Hypothalamus (tissue), 51 donors: ENCODE results near the gene PINLYP.
A peak's percentile ranks its signal among the peaks of the same experiment; 100 is the strongest.
"Not testable (repeated sequence)": the region's sequence is repeated elsewhere in the genome, so short reads cannot be mapped to it uniquely, and the experiment has no call there.

ENCODE experiments used
- DNase-seq, 51 donors: peaks; one replicate each; lab custom pipeline; 2025; lab: John Stamatoyannopoulos, UW

Gene PINLYP

DNA sequence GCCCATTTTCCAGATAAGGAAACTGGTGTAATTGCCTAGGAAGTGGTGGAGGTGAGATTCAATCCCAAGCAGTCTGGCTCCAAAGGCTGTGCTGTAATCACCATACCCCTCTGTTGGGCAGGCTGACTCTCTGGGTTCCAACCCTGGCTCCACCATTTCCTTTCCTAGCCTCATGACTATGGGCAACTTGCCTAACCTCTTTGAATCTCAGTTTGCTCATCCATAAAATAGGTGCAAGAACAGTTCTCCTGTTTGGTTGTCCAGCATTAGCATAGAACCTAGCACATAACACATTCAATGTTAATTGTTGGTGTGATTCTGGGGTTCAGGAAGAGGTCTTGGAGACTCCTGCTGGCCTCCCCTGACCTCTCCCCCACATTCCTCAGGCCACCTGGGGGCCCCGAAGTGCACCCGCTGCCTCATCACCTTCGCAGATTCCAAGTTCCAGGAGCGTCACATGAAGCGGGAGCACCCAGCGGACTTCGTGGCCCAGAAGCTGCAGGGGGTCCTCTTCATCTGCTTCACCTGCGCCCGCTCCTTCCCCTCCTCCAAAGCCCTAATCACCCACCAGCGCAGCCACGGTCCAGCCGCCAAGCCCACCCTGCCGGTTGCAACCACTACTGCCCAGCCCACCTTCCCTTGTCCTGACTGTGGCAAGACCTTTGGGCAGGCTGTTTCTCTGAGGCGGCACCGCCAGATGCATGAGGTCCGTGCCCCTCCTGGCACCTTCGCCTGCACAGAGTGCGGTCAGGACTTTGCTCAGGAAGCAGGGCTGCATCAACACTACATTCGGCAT lies 23.0 kb downstream of the PINLYP start:
- no peak for DNase-seq

DNA sequence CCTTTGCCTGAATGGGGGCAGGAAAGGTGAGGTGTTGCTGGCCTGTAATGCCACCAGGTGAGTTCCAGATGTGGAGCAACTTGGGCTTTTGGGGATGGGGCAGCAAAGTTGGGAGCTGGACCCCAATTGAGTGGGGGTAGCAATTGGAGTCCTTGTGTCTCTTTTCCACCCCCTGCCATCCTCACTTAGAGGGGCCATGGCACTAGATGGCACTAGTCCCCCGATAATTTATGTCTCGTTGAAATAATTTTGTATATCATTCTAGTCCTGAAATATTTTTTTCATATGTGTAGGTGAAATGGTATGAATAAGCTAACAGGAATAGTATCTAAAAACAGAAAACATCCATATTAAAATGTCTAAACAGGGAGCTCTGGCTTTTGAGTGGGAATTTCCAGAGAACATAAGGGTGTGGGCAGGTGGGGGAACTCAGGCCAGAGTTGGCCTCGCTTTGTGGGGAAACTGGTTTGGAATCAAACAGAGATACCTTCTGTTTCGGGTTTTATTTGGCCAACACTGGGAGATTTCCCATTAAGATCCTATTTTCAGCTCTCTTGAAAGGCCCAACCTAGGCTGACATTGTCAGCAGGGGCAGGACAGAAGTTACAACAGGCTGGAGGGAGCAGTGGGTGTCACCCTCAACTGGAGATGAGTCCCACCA lies 24.2 kb downstream of the PINLYP start:
- no peak for DNase-seq

DNA sequence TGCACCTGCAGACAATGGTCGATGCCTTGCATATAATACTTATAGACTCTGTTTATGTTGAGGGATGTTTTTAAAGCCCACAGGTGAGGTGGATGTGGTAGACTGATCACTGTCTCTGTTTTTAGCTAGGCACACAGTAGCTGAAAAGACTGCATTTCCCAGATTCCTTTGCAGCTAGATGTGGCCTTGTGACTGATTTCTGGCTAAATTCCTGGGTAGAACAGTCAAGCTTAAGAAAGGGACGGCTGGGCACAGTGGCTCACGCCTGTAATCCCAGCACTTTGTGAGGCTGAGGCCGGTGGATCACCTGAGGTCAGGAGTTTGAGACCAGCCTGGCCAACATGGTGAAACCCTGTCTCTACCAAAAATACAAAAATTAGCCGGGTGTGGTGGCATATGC lies 24.7 kb downstream of the PINLYP start:
- not testable (repeated sequence) for DNase-seq

DNA sequence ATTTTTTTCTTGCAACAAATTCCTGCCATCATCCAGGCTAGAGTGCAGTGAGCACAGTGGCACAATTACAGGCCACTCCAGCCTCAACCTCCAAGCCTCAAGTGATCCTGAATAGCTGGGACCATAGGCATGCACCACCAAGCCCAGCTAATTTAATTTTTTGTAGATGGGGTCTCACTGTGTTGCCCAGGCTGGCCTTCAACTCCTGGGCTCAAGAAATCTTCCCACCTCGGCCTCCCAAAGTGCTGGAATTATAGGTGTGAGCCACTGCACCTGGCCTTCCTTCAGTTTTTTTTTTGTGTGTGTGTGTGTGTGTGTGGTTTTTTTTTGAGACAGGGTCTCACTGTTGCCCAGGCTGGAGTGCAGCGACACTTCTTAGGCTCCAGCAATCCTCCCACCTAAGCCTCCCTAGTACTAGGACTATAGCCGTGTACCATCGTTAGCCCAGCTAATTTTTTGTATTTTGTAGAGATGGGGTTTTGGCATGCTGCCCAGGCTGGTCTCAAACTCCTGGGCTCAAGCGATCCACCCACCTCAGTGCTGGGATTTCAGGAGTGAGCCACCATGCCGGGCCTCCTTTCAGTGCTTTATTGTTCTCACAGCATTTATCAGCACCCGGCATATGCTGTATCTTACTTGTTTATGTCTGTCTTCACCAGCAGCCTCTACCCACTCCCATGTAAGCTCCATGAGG lies 30.4 kb downstream of the PINLYP start:
- peak in 1 of 51 donors; percentile 24 for DNase-seq

DNA sequence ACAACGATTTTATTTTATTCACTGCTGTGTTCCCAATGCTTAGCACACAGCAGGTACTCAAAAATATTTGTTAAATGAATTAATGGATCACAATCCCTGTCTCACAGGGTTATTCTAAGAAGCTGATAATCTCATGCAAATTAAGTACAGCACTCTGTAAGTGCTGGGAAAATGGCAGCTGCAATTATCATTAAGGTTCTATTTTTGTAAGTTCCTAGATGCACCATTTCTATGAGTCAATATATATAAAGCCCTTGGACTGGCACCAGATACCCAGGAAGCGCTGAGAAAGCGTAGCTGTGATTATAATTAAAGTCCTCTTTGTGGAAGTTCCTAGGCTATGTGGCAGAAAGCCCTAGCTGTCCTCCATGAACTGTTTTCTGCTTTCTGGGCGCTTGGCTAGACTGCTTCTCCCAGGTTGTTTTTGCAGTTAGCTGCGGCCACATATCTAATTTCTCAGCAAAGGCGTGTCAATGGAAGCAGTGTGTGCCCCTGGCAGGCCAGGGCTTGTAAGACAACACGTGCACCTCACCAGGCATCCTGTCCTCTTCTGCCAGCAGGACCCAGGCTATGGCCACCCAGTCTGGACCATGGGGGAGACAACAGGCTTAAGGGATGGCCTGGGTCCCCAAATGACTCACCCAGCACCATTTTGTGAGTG lies 31.1 kb downstream of the PINLYP start:
- DNase-seq: peak in 3 of 51 donors; percentile 1 to 12 (median 7)

DNA sequence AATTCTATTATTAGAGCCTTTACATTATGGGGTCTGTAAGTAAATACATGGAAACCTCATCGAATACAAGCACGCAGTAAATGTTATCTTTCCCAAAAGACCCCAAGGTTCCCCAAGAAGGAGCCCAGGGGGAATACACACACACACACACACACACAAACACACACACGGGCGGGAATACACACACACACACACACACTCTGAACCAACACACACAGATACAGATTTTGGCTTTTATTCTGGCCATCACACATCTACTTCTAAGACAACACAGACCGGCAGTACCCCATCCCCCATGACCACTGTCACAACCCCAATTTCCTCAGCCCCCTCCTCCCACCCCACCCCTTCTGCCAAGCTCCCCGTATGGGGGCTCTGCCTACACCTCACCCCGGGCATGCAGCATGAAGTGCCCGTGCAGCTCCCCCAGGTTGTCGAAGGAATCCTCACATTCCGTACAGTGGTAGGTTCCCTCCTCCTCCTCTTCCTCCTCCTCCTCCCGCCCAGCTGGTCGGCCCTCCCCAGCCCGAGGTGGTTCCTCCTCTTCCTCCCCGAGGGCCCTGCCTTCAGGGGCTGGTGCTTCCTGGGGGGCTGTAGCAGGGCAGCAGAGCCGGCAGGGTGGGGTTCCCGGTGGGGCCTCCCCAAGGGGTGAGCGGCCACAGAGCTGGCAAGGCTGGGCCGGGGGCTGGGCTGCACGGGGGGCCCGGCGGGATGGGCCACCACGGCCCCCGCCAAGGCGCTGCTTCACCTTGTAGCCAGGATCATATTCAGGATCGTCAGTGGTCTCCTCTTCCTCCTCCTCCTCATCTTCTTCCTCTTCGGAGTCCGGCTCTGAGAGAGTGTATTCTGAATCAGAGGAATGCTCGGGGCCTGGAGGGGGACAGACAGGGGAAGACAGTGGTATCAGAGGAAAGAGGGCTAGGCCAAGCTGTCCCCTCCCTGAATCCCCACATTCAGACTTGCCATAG lies 31.9 kb downstream of the PINLYP start:
- no peak for DNase-seq

DNA sequence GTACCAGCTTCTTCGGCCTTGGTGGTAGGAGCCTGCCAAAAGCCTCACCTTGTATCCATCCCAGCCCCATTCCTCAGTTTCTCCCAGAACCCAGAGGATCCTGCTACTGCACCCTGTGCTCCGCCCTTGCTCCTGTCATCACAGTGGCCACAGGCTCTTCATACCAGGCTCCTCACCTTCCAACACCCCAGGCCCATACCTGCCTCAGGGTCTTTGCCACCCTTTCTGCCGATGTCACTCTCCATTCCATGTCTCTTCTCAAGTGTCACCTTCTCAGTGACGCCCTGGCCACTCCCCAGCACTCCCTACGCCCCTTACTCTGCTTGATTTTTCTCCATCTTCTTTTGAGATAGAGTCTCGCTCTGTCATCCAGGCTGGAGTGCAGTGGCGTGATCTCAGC lies 34.3 kb downstream of the PINLYP start:
- DNase-seq: no peak

DNA sequence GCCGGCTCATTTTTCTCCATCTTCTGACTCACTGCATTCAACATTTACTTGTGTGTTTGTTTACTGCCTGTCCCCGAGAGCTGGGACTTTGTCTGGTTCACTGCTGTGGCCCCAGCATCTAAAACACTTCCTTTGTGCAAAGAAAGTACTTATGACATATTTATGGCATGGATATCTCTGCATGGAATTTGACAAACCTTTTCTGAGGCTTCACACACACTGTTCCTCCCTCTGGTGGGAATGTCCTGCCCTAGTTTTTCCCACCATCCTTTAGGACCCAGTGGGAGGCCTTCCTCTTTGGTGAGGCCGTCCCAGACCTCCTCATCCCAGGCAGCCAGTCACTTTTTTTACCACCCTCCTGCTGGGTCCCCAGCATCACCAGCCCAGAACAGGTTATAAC lies 34.9 kb downstream of the PINLYP start:
- no peak for DNase-seq

DNA sequence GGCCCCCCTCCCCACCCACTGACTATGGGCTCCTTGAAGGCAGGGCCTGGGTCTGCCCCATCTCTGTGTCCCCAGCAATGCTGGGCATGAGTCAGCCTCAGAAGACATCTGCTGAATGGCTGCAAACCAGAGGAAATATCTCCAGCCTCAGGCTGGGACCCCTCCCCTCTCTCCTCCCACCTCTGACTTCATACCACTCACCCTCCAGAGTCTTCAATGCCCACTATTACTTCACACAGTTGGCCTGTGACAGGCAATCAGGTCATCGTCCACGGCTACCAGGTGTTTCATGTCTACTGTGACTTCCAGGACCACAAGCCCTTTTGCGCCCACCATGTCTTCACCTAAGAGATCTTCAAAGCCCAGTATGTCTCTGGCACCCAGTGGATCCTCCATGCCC lies 36.2 kb downstream of the PINLYP start, which contains the start of gene SRRM5:
Gene SRRM5, plus strand, starts transcription at position 301 of the 400 bp plus-strand sequence. Its CDS starts 34 bp downstream, at position 335.
- DNase-seq: no peak

DNA sequence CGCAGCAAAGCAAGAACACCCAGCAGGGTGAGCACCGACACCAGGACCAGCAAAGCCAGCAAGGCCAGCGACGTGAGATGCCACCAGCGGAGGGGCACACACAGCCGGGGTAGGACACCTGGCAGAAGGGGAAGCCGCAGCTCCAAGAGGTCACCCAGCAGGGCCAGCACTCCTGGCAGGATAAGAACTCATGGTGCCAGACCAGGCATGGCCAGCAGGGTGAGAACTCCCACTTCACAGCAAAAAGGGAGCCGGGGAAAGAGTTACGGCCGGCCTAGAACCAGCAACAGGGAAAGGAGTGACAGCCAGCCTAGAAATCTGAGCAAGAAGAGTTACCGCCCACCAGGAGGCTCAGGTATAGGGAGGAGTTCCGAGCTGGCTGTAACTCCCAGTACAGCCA lies 36.8 kb downstream of the PINLYP start:
- no peak for DNase-seq

DNA sequence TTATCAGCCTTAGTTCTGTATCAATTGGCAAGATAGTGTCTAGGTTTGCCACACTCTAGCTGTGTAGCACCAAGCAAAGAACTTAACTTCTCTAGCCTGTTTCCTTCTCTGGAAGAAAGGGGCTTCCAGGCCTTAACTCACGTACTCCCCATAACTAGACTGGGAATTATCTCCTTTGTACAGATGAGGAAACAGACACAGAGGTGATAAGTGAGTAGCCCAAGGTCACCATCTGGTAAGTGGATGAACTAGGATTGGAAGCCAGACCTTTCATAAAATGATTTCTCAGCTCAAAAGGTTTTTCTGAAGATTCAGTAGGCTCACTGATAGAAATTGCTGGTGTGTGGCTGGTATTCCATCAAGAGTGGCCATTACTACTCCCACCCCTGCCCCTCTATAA lies 40.7 kb downstream of the PINLYP start:
- no peak for DNase-seq

DNA sequence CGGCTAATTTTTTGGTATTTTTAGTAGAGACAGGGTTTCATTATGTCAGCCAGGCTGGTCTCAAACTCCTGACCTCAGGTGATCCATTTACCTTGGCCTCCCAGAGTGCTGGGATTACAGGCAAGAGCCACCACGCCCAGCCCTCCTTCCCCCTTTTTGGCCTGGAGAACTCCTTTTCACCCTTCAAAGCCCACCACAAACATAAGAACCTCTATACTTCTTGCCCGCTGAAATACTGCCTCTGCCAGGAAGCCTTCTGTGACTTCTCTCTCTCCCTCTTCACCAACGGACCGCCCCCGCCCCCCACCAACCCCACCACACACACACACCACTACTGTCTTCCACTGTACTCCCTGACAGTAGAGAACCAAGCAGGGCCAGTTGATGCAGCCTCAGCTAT lies 41.4 kb downstream of the PINLYP start:
- DNase-seq: no peak

DNA sequence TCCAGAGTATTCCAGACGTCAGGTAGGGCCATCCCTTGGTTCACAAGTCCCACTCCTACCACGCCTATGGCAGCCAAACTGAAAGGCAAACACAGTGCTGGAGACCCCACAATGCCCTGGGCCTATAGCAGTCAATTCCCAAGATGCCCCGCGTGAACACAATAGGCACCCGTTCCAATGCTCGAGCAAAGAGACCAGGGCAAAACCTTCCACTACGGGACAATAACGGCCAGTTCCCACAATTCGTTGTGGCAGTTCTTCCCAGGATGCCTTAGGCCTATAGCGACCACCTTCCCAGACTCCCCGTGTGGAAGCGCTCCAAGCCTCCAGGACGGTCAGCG lies 43.3 kb downstream of the PINLYP start:
- DNase-seq: peak in 16 of 51 donors; percentile 42 to 78 (median 62)

DNA sequence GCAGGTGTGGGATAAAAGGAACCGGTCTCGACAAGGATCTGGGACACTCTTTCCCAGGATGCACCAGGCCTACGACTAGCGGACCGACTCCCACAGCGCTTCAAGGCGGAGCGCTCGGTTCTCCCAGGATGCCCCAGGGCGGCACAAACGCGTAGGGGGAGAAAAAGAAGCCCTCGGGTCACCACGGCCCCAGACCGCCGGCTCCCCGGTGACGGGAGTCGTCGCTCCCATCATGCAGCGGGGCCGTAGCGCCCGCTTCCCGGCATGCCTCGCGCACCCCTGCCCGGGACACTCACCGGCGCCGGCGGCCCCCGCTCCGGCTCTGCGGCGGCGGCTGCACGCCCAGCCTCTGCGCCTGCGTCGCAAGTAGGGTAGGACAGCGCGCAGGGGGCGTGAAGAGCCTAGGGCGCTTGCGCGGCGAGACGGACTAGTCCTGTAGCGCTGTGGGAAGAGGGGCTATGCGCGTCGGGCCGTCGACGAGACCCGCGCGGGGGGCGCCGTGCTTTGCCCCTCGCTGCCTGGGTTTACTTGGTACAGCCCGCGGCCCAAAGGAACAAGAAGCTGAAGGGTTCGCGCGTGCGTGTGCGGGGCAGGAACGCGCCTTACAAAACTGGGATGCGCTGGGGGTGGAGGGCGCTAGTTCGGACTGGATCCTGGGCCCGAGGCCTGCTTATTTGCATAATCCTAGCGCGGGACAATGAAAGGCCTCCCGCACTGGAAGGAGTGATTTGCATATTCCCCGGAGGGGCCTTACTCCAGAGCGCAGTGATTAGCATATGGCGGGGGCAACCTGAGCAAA lies 43.9 kb downstream of the PINLYP start, which contains the start of gene ZNF428:
Gene ZNF428, minus strand, starts transcription at position 368 of the 799 bp plus-strand sequence. CDS start 5,325 bp downstream, outside the sequence.
- peak; percentile 73 to 98 (median 89) for DNase-seq

DNA sequence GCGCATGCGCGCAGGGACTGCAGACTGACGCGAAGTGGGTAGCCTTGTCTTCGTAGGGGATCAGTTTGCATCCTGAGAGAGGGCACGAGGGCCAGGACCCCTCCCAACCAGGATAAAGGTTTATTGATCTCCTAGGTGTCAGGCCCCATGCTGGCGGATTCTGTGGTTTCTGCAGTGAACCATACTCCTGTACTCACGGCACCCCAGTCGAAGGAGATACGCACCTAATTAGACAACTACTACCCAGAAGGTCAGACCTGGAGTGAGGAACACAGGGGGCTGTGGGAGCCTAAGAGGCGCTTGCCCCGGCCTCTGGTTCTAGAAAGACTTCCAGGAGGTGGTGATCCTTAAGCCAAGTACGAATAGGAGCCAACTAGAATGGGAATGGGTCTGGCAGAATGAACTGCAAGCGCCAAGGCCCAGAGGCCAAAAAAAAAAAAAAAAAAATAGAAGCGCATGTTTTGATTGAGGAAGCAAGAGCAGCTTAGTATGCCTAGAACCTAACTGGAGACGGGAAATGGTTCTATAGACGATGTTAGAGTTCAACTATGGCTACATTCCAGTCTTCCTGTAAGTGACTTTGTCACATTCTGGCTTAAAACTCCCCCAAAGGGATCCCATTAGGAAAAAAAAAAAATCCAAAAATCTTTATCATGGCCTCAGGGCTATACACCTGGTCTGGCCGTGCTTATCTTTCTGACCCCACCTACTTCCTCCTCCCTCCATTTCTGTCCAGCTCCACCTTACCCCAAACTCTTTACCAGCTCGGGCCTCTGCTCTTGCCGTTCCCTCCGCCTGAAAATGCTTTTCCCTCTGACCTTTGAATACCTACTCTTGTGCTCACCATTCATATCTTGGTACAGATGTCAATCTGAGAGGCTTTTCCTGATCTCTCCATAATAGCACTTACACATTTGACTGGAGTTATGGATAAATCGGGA lies 44.7 kb downstream of the PINLYP start:
- peak in 1 of 51 donors; percentile 74 for DNase-seq

DNA sequence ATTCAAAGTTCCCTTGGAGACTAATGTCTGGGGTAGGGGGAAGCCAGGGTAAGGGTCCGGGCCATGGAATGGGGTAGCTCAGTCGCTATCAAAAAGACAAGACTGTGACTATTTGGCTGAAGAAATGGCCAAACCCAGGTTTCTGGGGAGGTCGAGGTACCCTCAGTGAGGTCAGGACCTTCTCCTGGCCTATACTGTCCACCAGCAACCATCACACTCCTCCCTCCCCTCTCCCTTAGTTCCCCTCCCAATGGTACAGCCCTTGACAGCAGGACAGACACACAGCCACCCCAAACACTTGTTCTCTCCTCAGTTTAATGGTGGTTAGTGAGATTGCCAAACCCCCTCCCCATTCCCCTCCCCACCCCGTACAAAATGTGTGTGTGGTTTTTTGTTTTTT lies 46.5 kb downstream of the PINLYP start:
- no peak for DNase-seq

DNA sequence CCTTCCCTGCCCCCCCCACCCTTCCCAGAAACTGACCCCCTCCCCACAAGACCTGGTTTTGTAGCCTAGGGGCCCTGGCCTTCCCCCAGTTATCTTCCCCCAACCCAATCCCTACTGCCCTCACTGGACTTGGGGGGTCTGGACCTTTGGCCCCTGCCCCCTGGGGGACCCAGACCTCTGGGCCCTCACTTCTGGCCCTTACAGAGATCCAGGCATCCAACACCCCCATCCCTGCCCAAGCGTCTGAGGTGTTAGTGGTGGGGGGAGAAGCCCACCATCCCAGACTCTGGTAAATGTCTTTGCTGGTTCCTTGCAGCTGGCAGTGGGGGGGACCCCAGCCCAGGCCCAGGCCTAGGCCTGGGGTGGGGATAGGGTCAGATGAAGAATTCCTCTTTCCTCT lies 47.4 kb downstream of the PINLYP start:
- no peak for DNase-seq
